Breast epithelium (tissue), 4 donors: Measurements from ENCODE around the gene CDC14A. TPM values are rescaled to one million over a fixed set of nuclear protein-coding genes. Genes with fewer than 3 reads are reported as not detected.
A peak's percentile ranks its signal among the peaks of the same experiment; 100 is the strongest.

Experiments
- DNase-seq, 2 donors: peaks; one replicate each; pipeline ENCODE4 v3.0.0-alpha.2; 2019; ENCODE audit warnings: low spot score in 2 of 2
- H3K27ac ChIP-seq, 2 donors: fragments of 200-600 bp; sonication (generic) in 1 of 2; one replicate each; pipeline ENCODE4 v1.5.1; 2016 to 2019; ENCODE audit warnings: mild to moderate bottlenecking in 1 of 2
- H3K27me3 ChIP-seq, 2 donors: fragments of 200-600 bp; sonication (generic) in 1 of 2; one replicate each; pipeline versions ENCODE4 v1.5.1 to v1.6.0; 2017 to 2019; ENCODE audit warnings: control low read depth in 1 of 2, mild to moderate bottlenecking in 1 of 2
- H3K36me3 ChIP-seq: fragments of 200-600 bp; one replicate; pipeline ENCODE4 v1.5.1; 2019
- H3K4me1 ChIP-seq, 2 donors: fragments of 200-600 bp; sonication (generic); one replicate each; pipeline ENCODE4 v1.5.1; 2016 to 2019; ENCODE audit warnings: control low read depth in 1 of 2
- H3K4me3 ChIP-seq, 3 donors: fragments of 200-600 bp; sonication (generic); 1 replicate in 2 of 3; 2 replicates in 1 of 3; pipeline ENCODE4 v1.5.1; 2016 to 2019; ENCODE audit warnings: mild to moderate bottlenecking in 3 of 3, moderate library complexity in 2 of 3
- H3K9me3 ChIP-seq, 2 donors: fragments of 200-600 bp; sonication (generic) in 1 of 2; one replicate each; pipeline ENCODE4 v1.5.1; 2016 to 2019; ENCODE audit warnings: control low read depth in 1 of 2
- POLR2A ChIP-seq: fragments of 450-650 bp; IDR thresholded peaks from one replicate; pipeline ENCODE4 v1.6.1; 2016; ENCODE audit warnings: antibody characterized with exemption, mild to moderate bottlenecking, moderate library complexity
- POLR2AphosphoS5 ChIP-seq, 3 donors: sonication (generic); formaldehyde crosslinking; IDR thresholded peaks; one replicate each; pipeline ENCODE4 v1.6.1; 2017; ENCODE audit warnings: antibody characterized with exemption in 3 of 3
- intact Hi-C: fragments of 100-400 bp; cut with DNase I; formaldehyde crosslinking; loops from one replicate; pipeline ENCODE4 v1.15.1; 2023; ENCODE audit warnings: low total_unique reads
- total RNA-seq, 3 donors: library from RNA; depleted of rRNA; stranded (reverse); fragments of >200 nt; gene quantifications; one replicate each; pipeline ENCODE4 v1.1.0, GENCODE V29; 2016
- TF ChIP-seq, protein P1 (sequence below), 3 donors: fragments of 450-650 bp; IDR thresholded peaks; one replicate each; pipeline ENCODE4 v1.5.1; 2016 to 2017; ENCODE audit warnings: antibody characterized with exemption in 3 of 3, mild to moderate bottlenecking in 3 of 3, moderate library complexity in 3 of 3

CDC14A gene
- total RNA-seq, 3 donors from 2014 or later = 16.5 to 49.3 (median 33.1) TPM

DNA sequence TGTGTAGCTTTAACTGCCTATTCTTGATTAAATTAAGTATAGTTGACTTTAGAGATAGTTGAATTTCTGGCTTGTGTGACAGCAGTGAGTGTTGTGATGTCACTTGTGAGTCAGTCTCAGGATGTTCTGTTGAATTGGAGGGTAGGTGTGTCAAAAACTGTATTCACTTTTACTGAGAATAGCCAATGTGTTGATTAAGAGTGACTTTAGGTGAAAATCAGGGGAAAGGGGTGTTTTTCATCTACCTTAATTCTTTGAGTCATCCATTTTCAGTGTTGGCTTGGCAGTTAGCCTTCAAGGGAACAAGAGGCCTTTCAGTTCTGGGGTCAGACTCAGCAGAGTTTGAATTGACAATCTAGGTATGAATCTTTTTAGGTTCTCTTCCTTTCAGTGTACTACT lies 75.9 kb downstream of the CDC14A start:
- no peak for DNase-seq
- Histone ChIP-seq H3K4me3 (no peak overlapping the region), H3K27me3 (no peaks in the 10 kb centered on the region), H3K27ac (no peak overlapping the region), H3K4me1 (no peaks in the 10 kb centered on the region), H3K9me3 (no peaks in the 10 kb centered on the region), H3K36me3 (no peaks in the 10 kb centered on the region)
- intact Hi-C loops = no loop called here
- TF ChIP-seq, protein P1, sequence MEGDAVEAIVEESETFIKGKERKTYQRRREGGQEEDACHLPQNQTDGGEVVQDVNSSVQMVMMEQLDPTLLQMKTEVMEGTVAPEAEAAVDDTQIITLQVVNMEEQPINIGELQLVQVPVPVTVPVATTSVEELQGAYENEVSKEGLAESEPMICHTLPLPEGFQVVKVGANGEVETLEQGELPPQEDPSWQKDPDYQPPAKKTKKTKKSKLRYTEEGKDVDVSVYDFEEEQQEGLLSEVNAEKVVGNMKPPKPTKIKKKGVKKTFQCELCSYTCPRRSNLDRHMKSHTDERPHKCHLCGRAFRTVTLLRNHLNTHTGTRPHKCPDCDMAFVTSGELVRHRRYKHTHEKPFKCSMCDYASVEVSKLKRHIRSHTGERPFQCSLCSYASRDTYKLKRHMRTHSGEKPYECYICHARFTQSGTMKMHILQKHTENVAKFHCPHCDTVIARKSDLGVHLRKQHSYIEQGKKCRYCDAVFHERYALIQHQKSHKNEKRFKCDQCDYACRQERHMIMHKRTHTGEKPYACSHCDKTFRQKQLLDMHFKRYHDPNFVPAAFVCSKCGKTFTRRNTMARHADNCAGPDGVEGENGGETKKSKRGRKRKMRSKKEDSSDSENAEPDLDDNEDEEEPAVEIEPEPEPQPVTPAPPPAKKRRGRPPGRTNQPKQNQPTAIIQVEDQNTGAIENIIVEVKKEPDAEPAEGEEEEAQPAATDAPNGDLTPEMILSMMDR (IDR thresholded peaks at IDR 0.05) = no peak
- TF ChIP-seq POLR2A = no peak
- no peak for TF ChIP-seq POLR2AphosphoS5 (IDR thresholded peaks at IDR 0.05)

DNA sequence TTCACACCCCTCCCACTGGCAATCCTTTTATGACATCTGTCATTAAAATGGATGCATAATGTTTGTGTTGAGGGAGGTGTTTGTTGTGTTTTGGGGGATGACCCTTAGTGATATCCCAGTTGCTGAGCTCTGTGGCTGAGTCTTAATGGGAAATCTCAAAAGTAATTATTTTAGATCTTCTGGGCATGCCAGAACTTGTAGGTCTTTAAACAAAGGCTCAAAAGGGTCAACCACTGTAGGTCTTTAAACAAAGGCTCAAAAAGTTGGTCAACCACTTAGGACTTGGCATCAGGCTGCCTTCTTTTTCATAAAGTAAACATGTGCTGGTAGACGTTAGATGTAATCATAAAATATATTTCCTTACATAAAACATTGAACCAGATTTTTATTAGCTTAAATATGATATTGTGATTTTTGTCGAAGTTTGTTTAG lies 78.0 kb downstream of the CDC14A start:
- H3K9me3 ChIP-seq = no peaks in the 10 kb centered on the region
- DNase-seq = no peak
- TF ChIP-seq, protein P1 (IDR thresholded peaks at IDR 0.05) = no peak
- TF ChIP-seq POLR2AphosphoS5 (IDR thresholded peaks at IDR 0.05) = no peak
- no peak for TF ChIP-seq POLR2A
- no peaks in the 10 kb centered on the region for H3K36me3 ChIP-seq
- H3K27ac ChIP-seq = peak overlapping the region in 1 of 2 donors; percentile 56
- no peaks in the 10 kb centered on the region for H3K27me3 ChIP-seq
- H3K4me1 ChIP-seq = no peaks in the 10 kb centered on the region
- intact Hi-C loops = no loop called here
- no peak overlapping the region for H3K4me3 ChIP-seq

DNA sequence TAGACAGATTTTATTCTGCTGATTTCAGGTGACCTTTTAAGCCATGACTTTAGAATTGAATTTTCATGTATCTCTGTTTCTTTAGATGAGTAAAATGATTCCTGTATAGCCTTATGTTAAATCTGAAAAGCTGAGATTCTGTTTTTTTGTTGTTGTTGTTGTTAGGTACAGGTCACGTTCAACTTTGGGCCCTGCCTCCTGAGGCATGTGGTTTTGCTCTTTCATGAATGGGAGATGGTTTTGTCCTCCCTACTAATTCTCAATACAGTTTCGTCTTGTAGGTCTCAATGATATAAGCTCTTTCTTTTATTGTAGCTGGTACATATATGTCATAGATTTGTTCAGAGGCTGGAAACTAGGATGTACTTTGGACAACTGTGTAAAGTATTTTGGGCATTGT lies 79.6 kb downstream of the CDC14A start:
- intact Hi-C loops = no loop called here

GRCh38 chr1:100433563-100433962 lies 81.3 kb downstream of the CDC14A start:
- H3K27ac ChIP-seq = no peak overlapping the region
- TF ChIP-seq, protein P1 (IDR thresholded peaks at IDR 0.05) = no peak
- TF ChIP-seq POLR2AphosphoS5 (IDR thresholded peaks at IDR 0.05) (no peak), POLR2A (no peak)
- no peaks in the 10 kb centered on the region for H3K9me3 ChIP-seq
- intact Hi-C loops = no loop called here
- no peaks in the 10 kb centered on the region for H3K27me3 ChIP-seq
- no peaks in the 10 kb centered on the region for H3K4me1 ChIP-seq
- H3K36me3 ChIP-seq = no peaks in the 10 kb centered on the region
- DNase-seq = no peak
- no peak overlapping the region for H3K4me3 ChIP-seq

More for the DNA sequence above, 79.6 kb downstream of the CDC14A start:
- H3K27ac ChIP-seq = no peak overlapping the region
- no peaks in the 10 kb centered on the region for H3K4me1 ChIP-seq
- H3K27me3 ChIP-seq = no peaks in the 10 kb centered on the region
- H3K4me3 ChIP-seq = no peak overlapping the region
- no peak for DNase-seq
- TF ChIP-seq POLR2A = no peak
- TF ChIP-seq, protein P1 (IDR thresholded peaks at IDR 0.05) = no peak
- TF ChIP-seq POLR2AphosphoS5 (IDR thresholded peaks at IDR 0.05) = no peak
- no peaks in the 10 kb centered on the region for H3K36me3 ChIP-seq
- no peaks in the 10 kb centered on the region for H3K9me3 ChIP-seq

DNA sequence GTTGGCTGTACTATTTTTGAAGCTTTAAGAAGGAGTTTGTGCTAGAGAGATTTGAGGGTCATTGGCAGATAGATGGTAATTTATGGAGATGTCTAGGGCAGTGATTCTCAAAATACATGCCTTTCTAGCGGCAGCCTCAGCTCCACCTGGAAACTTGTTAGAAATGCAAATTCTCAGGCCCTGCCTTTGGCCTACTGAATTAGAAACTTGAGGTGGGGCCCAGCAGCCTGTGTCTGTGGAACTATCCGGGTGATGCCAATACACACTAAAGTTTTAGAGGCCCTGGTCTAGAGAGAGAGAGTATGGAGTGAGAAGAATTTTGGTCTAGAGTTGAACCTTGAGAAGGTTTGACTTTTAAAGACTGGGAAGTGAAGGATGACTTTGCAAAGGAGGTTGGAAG lies 82.5 kb downstream of the CDC14A start:
- Histone ChIP-seq H3K27ac (no peak overlapping the region), H3K27me3 (no peaks in the 10 kb centered on the region), H3K4me1 (no peaks in the 10 kb centered on the region), H3K9me3 (no peaks in the 10 kb centered on the region), H3K4me3 (no peak overlapping the region), H3K36me3 (no peaks in the 10 kb centered on the region)
- no peak for DNase-seq
- intact Hi-C loops = no loop called here
- TF ChIP-seq, protein P1 (IDR thresholded peaks at IDR 0.05) = no peak
- TF ChIP-seq POLR2A (no peak), POLR2AphosphoS5 (IDR thresholded peaks at IDR 0.05) (no peak)
